K562 (cell line): ENCODE results near the gene SMG6. TPM values are rescaled to one million over a fixed set of nuclear protein-coding genes. Genes with fewer than 3 reads are reported as not detected.

Source experiments
- ATAC-seq: fragments of 200-7000 bp; cut with Tn5 transposase; 3 replicates; pipeline ENCODE4 v1.9.1; 2020; ENCODE audit warnings: moderate library complexity
- BruUV-seq: library from RNA; stranded (reverse); fragments of 400-500 nt; replicated peaks from 2 replicates; lab custom pipeline; 2021; lab: Mats Ljungman, UMichigan
- CTCF ChIA-PET: fragments of 300-600 bp; formaldehyde crosslinking; extraction: SDS; loops from one replicate; lab custom pipeline; 2021; ENCODE audit warnings: low intra/inter-chr PET ratio; lab: Yijun Ruan, JAX
- POLR2A ChIA-PET: fragments of 300-600, 350-650 bp; sonication (Branson Sonifier 250); formaldehyde crosslinking; extraction: SDS; loops from one replicate; lab custom pipeline; 2021; ENCODE audit warnings: antibody characterized with exemption, inconsistent platforms; lab: Yijun Ruan, JAX
- DNase-seq, 4 experiments: peaks; one replicate each; pipeline versions ENCODE4 v3.0.0 to v3.0.0-alpha.2; 2011 to 2018; ENCODE audit warnings: low spot score in 3 of 4, mixed read lengths in 3 of 4; ENCODE audit errors: extremely low read depth in 1 of 4
- FAIRE-seq: peaks from 2 replicates; lab custom pipeline; 2011; peaks lifted over from hg19 to GRCh38; lab: Jason Lieb, UNC
- H2AFZ ChIP-seq: 2 replicates; pipeline ENCODE4 v1.6.0; 2011; ENCODE audit warnings: low read depth, low read length, control low read depth, inconsistent platforms
- H3K27ac ChIP-seq: fragments of 200-600 bp; 3 replicates; pipeline ENCODE4 v1.8.0; 2011; ENCODE audit warnings: low read depth, mild to moderate bottlenecking, control low read depth, inconsistent platforms, low read length, moderate library complexity, mixed read lengths; ENCODE audit errors: extremely low read depth
- H3K27me3 ChIP-seq, 2 experiments: fragments of 300-600 bp in 1 of 2; 2 replicates in 1 of 2; 3 replicates in 1 of 2; pipeline versions ENCODE4 v1.6.0 to v1.8.0; 2011; ENCODE audit warnings: inconsistent platforms in 2 of 2, low read length in 2 of 2, mild to moderate bottlenecking in 1 of 2, mixed read lengths in 1 of 2, moderate library complexity in 1 of 2; ENCODE audit not compliant: control insufficient read depth in 2 of 2, insufficient read depth in 2 of 2
- H3K36me3 ChIP-seq: fragments of 300-600 bp; 3 replicates; pipeline ENCODE4 v1.8.0; 2011; ENCODE audit warnings: mild to moderate bottlenecking, low read length, inconsistent platforms; ENCODE audit not compliant: control insufficient read depth, insufficient read depth
- H3K4me1 ChIP-seq, 2 experiments: fragments of 200-600 bp in 1 of 2; replicated peaks in 1 of 2; 2 replicates in 1 of 2; 3 replicates in 1 of 2; pipeline versions ENCODE4 v1.5.1 to v1.8.0; 2011; ENCODE audit warnings: inconsistent platforms in 2 of 2, low read length in 2 of 2, mild to moderate bottlenecking in 1 of 2, mixed read lengths in 1 of 2, moderate library complexity in 1 of 2; ENCODE audit not compliant: control insufficient read depth in 2 of 2, insufficient read depth in 2 of 2
- H3K4me2 ChIP-seq: 2 replicates; pipeline ENCODE4 v1.6.1; 2011; ENCODE audit warnings: low read length, control low read depth, inconsistent platforms, mixed read lengths; ENCODE audit not compliant: insufficient read depth
- H3K4me3 ChIP-seq: fragments of 200-600 bp; sonication (generic), shearing (Covaris generic); 2 replicates; pipeline ENCODE4 v1.5.1; 2016; ENCODE audit warnings: control low read depth, inconsistent platforms
- H3K79me2 ChIP-seq: fragments of 200-600 bp; 3 replicates; pipeline ENCODE4 v1.8.0; 2011; ENCODE audit warnings: low read length, inconsistent platforms; ENCODE audit not compliant: control insufficient read depth, insufficient read depth
- H3K9ac ChIP-seq, 2 experiments: 2 replicates each; pipeline versions ENCODE4 v1.6.0 to v1.6.1; 2011; ENCODE audit warnings: low read depth in 2 of 2, low read length in 2 of 2, control low read depth in 1 of 2, inconsistent platforms in 1 of 2, mild to moderate bottlenecking in 1 of 2, mixed read lengths in 1 of 2; ENCODE audit not compliant: insufficient read depth in 1 of 2
- H3K9me1 ChIP-seq: one replicate; pipeline ENCODE4 v1.6.0; 2011; ENCODE audit warnings: inconsistent platforms, mild to moderate bottlenecking, low read length, moderate library complexity; ENCODE audit not compliant: control insufficient read depth, insufficient read depth
- H3K9me3 ChIP-seq: replicated peaks from 2 replicates; pipeline ENCODE4 v1.5.1; 2011; ENCODE audit warnings: low read depth, low read length, inconsistent platforms; ENCODE audit not compliant: control insufficient read depth, insufficient read depth
- H4K20me1 ChIP-seq: replicated peaks from 2 replicates; pipeline ENCODE4 v1.6.1; 2011; ENCODE audit warnings: low read length, inconsistent platforms, mixed read lengths; ENCODE audit not compliant: control insufficient read depth, insufficient read depth
- CTCF ChIP-seq, 3 experiments: IDR thresholded peaks in 2 of 3; conservative IDR thresholded peaks in 1 of 3; 2 replicates each; pipeline ENCODE4 v1.5.1; 2011 to 2012; ENCODE audit warnings: low read length in 3 of 3, mild to moderate bottlenecking in 3 of 3, control low read depth in 2 of 3, improper control_type of control experiment in 1 of 3, inconsistent platforms in 1 of 3, low read depth in 1 of 3, mixed read lengths in 1 of 3, moderate library complexity in 1 of 3; ENCODE audit not compliant: insufficient read depth in 2 of 3
- RAD21 ChIP-seq, 2 experiments: fragments of 250-450 bp in 1 of 2; fragments of 450-650 bp in 1 of 2; sonication (Bioruptor Pico) in 1 of 2; formaldehyde crosslinking in 1 of 2; IDR thresholded peaks in 1 of 2; conservative IDR thresholded peaks in 1 of 2; 2 replicates each; pipeline versions ENCODE4 v1.4.0 to v1.8.0; 2020 to 2022; ENCODE audit warnings: mild to moderate bottlenecking in 2 of 2, moderate library complexity in 1 of 2
- XRCC4 ChIP-seq: IDR thresholded peaks from one replicate; pipeline ENCODE4 v1.6.1; 2011; ENCODE audit not compliant: insufficient read depth, insufficient read length; ENCODE audit errors: extremely low read depth
- ZNF318 ChIP-seq, 2 experiments: fragments of 450-650 bp; IDR thresholded peaks; 2 replicates each; pipeline ENCODE4 v1.6.1; 2016; ENCODE audit warnings: mild to moderate bottlenecking in 2 of 2, borderline replicate concordance in 1 of 2, low read depth in 1 of 2, moderate library complexity in 1 of 2
- ZNF347 ChIP-seq: fragments of 450-650 bp; formaldehyde crosslinking; IDR thresholded peaks from 2 replicates; pipeline ENCODE4 v1.4.0; 2020; ENCODE audit warnings: low read depth, mild to moderate bottlenecking, moderate library complexity
- WGBS: fragments of 100-300 bp; shearing (Covaris generic); methylation state at CpG from one replicate; pipeline ENCODE4 v1.1.6; 2016; ENCODE audit warnings: low coverage, mixed read lengths; ENCODE audit not compliant: insufficient coverage; ENCODE audit errors: missing lambda C conversion rate; 5-methylcytosine and 5-hydroxymethylcytosine counted together
- in situ Hi-C: fragments of 300-500 bp; cut with MboI; formaldehyde crosslinking; loops from 4 replicates; pipeline ENCODE4 v1.15.0; 2018; ENCODE audit warnings: inconsistent platforms, mixed read lengths
- intact Hi-C: fragments of 100-400 bp; cut with micrococcal nuclease; formaldehyde crosslinking; loops from 2 replicates; pipeline ENCODE4 v1.14.2; 2022
- polyA plus RNA-seq, 8 experiments: library from polyadenylated mRNA; depleted of rRNA in 4 of 8; stranded (reverse) in 5 of 8; unstranded in 3 of 8; fragments of >200 nt; fragmentation: Nextera tagmentation in 2 of 8; fragmentation: Illumina TruSeq in 1 of 8; extraction: Ambion mirVana in 2 of 8; extraction: Trizol in 1 of 8; gene quantifications; 2 replicates each; pipeline versions ENCODE4 v1.2.1 to v1.2.3, GENCODE V29; 2011 to 2014; ENCODE audit warnings: inconsistent platforms in 1 of 8, missing spikeins in 1 of 8
- total RNA-seq, 7 experiments: library from RNA; depleted of rRNA in 6 of 7; stranded (reverse); fragments of >200 nt in 6 of 7; fragmentation: Illumina TruSeq in 2 of 7; extraction: Trizol in 2 of 7; gene quantifications; 2 replicates each; pipeline versions ENCODE4 v1.2.1 to v1.2.3, GENCODE V29; 2011 to 2021; ENCODE audit warnings: low replicate concordance in 1 of 7
- TF ChIP-seq, protein P1 (sequence below): fragments of 450-650 bp; formaldehyde crosslinking; IDR thresholded peaks from 2 replicates; pipeline ENCODE4 v1.4.0; 2022; ENCODE audit warnings: missing genetic modification characterization

SMG6 gene
- total and polyA plus RNA-seq, 9 of the 15 experiments (the other 6 are each of a cell fraction or from before 2014, with no cell fraction given) = 0.44 to 13.9 (median 6.0) TPM

DNA sequence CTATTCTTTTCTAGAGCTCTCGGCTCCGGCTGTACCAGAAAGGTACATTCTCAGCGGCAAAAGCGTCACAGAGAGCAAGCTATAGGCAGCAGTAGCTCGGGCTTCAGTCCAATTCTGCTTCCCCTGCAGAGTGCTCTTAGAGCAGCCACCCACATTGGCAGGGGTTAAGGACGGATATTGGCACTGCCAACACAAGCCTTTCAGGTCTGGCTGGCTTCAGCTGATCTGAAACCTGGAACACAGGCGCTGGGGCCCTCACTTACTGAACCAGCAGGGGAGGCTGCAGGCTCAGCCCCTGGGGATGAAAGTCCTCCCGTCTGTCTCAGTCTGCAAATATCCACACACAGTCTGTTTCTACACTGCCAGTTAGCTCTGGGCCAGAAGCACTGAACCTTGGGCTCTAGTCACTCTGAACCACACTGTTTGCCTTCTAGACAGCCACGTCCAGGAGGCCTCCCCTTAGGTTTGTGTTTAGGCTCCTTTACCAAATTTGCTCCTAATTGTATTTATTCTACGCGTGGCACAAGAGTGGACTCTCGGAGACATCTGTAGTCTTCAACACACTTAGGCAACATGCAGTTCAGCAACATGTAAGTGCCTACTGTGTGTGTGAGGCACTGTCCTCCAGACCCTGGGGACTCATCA lies 208.6 kb downstream of the SMG6 start:
- H3K4me3 ChIP-seq = no peak overlapping the region
- no peaks in the 10 kb centered on the region for H3K79me2 ChIP-seq
- H3K27ac ChIP-seq = no peak overlapping the region
- in situ Hi-C loops = no loop called here
- peaks cover 4% of the 10 kb centered on the region for H3K9me1 ChIP-seq
- ATAC-seq = peak; percentile 69
- no peak for FAIRE-seq
- H3K36me3 ChIP-seq = 0 out of 3 replicates have a peak, but pooled peaks cover 4% of the 10 kb centered on the region
- no TSS peak for BruUV-seq
- CTCF ChIA-PET = no interaction called here
- intact Hi-C loops = no loop called here
- no peak overlapping the region for H3K4me2 ChIP-seq
- H3K4me1 ChIP-seq = peaks cover 0 to 6% of the 10 kb centered on the region in 2 experiments; a peak in 3 of 5 replicates
- no peaks in the 10 kb centered on the region for H3K9me3 ChIP-seq
- H3K9ac ChIP-seq = no peak overlapping the region
- no peak overlapping the region for H2AFZ ChIP-seq
- H4K20me1 ChIP-seq = no peaks in the 10 kb centered on the region
- H3K27me3 ChIP-seq = no peaks in the 10 kb centered on the region
- WGBS = 72% methylated on average over 11 of the region's 12 CpGs
- DNase-seq = peak in 1 of 4 experiments; percentile 10
- POLR2A ChIA-PET = interaction anchor here (0.8 kb wide), 1 partner anchor 8 kb away, joined by 5 read pairs; no protein-coding TSS in a partner anchor
- no peak for TF ChIP-seq ZNF318 (IDR thresholded peaks at IDR 0.05; ENCODE audit: borderline replicate concordance in 1 of 2, low read depth in 1 of 2)
- peak; percentile 26 to 36 (median 33); a peak in 2 of 6 replicates for TF ChIP-seq CTCF (IDR thresholded peaks at IDR 0.05 in 2 of 3, conservative IDR thresholded peaks at IDR 0.05 in 1 of 3; ENCODE audit: insufficient read depth in 2 of 3, low read depth in 1 of 3, low read length in 3 of 3)
- peak in 1 of 2 experiments; percentile 42; a peak in 2 of 4 replicates for TF ChIP-seq RAD21 (CRISPR knock-in tag; conservative IDR thresholded peaks at IDR 0.05 in 1 of 2, IDR thresholded peaks at IDR 0.05 in 1 of 2)
- TF ChIP-seq ZNF347 (CRISPR knock-in tag) = no peak
- TF ChIP-seq XRCC4 = no peak
- TF ChIP-seq, protein P1, sequence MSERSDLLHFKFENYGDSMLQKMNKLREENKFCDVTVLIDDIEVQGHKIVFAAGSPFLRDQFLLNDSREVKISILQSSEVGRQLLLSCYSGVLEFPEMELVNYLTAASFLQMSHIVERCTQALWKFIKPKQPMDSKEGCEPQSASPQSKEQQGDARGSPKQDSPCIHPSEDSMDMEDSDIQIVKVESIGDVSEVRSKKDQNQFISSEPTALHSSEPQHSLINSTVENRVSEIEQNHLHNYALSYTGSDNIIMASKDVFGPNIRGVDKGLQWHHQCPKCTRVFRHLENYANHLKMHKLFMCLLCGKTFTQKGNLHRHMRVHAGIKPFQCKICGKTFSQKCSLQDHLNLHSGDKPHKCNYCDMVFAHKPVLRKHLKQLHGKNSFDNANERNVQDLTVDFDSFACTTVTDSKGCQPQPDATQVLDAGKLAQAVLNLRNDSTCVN = no peak
